GM13976 (cell line): Measurements from ENCODE around the gene C5orf58.

Experiments used
- DNase-seq: peaks from one replicate; pipeline ENCODE4 v3.0.0; 2012; ENCODE audit warnings: low spot score
- in situ Hi-C: fragments of 300-500 bp; cut with MboI; formaldehyde crosslinking; loops from one replicate; pipeline ENCODE4 v1.12.0; 2022; ENCODE audit warnings: low sequenced_read_pairs, mixed read lengths, inconsistent platforms; ENCODE audit not compliant: unreplicated experiment
- TF ChIP-seq, protein P1 (sequence below): IDR thresholded peaks from 2 replicates; pipeline ENCODE4 v1.5.1; 2012; ENCODE audit warnings: borderline replicate concordance, mild to moderate bottlenecking; ENCODE audit not compliant: insufficient read depth; ENCODE audit errors: extremely low read depth, missing control alignments, control extremely low read depth

The C5orf58 gene

DNA sequence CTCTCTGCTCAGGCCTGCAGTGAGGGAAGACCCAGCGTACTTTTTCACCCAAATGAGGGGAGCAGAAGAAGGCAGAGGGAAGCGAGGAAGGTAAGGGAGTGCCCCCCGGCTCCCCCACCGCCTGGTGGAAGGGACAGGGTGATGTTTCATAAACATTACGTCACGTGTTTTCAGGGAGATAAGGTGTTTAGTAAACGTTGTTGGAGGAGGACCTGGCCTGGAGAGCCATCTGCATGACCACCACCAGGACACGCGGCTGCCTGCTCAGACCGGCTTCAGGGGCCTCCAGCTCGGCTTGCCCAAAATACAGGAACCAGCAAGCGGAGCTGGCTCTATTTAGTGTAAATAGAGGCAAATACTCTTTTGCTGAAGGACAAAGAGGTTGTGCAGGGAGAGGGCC, 40.0 kb upstream of the C5orf58 start:
- TF ChIP-seq, protein P1, sequence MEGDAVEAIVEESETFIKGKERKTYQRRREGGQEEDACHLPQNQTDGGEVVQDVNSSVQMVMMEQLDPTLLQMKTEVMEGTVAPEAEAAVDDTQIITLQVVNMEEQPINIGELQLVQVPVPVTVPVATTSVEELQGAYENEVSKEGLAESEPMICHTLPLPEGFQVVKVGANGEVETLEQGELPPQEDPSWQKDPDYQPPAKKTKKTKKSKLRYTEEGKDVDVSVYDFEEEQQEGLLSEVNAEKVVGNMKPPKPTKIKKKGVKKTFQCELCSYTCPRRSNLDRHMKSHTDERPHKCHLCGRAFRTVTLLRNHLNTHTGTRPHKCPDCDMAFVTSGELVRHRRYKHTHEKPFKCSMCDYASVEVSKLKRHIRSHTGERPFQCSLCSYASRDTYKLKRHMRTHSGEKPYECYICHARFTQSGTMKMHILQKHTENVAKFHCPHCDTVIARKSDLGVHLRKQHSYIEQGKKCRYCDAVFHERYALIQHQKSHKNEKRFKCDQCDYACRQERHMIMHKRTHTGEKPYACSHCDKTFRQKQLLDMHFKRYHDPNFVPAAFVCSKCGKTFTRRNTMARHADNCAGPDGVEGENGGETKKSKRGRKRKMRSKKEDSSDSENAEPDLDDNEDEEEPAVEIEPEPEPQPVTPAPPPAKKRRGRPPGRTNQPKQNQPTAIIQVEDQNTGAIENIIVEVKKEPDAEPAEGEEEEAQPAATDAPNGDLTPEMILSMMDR: no peak
- in situ Hi-C loops: no loop called here
- DNase-seq: no peak

DNA sequence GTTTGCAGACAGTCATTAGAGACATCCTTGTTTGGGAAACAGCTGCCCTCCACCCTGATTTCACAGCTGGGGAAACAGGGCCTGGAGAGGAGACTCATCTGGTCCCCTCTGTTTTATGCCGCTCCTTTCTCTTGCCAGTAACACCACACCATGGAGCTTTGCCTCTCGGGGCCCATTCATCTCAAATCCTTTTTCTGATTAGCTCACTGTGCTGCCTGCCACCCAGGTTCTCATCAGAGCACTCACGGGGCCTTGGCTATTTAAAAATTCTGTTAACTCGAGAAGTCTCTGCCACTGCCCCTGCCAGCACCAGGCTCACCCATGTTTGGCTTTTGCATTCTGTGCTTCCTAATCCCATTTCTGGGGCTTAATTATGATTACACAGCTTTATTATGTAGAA, 36.8 kb upstream of the C5orf58 start:
- in situ Hi-C loops: no loop called here
- no peak for DNase-seq
- TF ChIP-seq, protein P1: no peak

DNA sequence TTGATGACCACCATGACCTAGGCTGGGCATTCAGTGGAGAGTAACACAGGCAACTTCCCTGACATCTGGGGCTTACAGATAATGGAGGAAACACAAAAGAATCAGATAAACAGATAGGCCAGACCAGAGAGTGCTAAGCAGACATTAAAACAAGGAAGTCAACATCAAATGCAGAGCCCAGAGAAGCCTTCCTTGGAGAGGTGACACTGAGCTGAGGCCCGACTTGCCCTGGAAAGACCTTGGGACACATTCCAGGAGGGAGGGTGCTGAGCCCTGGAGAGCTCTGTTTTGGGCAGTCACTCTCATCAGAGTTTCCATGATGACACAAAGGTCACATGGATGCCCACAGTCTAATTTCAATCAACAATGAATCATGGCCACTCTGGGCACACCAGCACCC, 31.9 kb upstream of the C5orf58 start:
- TF ChIP-seq, protein P1: no peak
- in situ Hi-C loops: no loop called here
- DNase-seq: no peak

DNA sequence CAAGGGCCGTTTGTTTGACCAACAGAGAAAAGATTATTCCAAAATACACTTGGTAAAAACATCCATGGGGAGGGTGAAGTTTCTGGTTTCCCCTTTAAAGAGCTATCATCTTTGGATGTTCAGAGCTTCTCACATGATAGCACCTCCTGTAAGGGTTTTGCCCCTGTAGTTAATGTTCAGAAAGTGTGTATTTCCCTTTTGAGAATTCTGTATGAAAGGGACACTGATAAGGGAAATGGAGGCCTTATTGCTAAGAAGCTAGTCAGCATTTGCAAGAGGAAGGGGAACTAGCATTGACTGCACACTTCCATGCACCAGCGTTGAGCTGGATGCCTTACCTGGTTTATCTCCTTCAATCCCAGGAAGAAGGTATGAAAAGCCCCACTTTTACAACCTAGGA, 31.5 kb upstream of the C5orf58 start:
- no peak for DNase-seq
- TF ChIP-seq, protein P1: no peak
- in situ Hi-C loops: no loop called here

DNA sequence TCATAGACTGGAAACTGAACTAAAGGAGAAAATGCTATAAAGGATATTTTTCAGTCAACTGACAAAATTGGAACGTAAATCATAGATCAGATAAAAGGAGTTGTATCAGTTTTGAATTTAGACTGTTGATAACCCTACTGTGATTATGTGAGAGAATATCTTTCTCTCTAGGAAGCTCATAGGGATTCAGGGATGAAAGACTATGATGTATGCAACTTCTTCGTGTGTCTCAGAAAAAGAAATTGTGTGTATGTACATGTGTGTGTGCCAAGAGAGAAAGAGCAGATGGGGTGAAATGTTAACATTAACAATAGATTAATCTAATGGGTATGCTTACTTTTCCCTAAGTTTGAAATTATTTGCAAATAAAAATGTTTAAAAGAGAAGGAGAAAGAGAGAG, 30.7 kb upstream of the C5orf58 start:
- TF ChIP-seq, protein P1: no peak
- in situ Hi-C loops: no loop called here

DNA sequence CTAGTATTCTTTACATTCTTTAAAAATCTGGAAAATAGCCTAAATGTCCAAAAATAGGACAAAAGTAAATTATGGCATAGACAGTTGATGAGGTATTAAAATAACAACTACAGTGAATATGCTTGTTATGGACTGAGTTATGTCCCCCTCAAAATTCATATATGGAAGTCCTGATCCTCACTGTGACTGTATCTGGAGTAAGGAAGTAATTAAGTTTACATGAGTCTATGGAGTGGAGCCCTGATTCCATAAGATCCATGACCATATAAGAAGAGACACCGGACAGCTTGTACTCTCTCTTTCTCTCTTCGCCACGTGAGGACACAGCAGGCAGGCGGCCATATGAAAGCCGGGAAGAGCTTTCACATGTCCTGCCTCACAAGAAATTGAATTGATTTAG, 28.6 kb upstream of the C5orf58 start:
- in situ Hi-C loops: no loop called here
- TF ChIP-seq, protein P1: no peak
- no peak for DNase-seq

More for the DNA sequence above, 30.7 kb upstream of the C5orf58 start:
- DNase-seq: no peak

DNA sequence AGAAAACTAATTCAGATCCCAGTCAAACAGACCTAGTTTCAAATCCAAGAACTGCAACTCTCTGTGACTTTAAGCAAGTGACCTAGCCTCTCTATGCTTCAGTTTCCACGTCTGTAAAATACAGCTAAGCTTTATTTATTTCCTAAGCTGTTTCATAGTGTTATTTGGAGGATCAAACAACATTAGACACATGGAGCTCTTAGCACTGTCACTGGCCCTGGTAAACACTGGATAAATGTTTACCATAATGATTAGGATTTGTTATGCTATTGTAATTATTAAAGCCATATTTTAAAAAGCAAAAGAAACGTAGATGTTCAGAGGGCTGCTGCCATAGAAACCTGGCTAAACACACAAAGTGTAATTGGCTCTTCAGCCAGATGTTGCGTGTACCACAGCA, 26.6 kb upstream of the C5orf58 start:
- in situ Hi-C loops: no loop called here
- TF ChIP-seq, protein P1: no peak
- no peak for DNase-seq
